Liver (tissue), 9 donors: ENCODE data around the gene RAB15. TPM values are rescaled to one million over a fixed set of nuclear protein-coding genes. Genes with fewer than 3 reads are reported as not detected.

Experiments
- DNase-seq: peaks from one replicate; pipeline ENCODE4 v3.0.0-alpha.2; 2017; ENCODE audit warnings: low spot score
- H3K27ac ChIP-seq, 2 donors: one replicate each; pipeline ENCODE4 v1.7.0; 2013; ENCODE audit warnings: inconsistent platforms in 2 of 2, low read length in 2 of 2, control low read depth in 1 of 2, low read depth in 1 of 2, mild to moderate bottlenecking in 1 of 2
- H3K27me3 ChIP-seq, 4 donors: one replicate each; pipeline versions ENCODE4 v1.6.1 to v1.7.0; 2013; ENCODE audit warnings: low read length in 3 of 4, inconsistent platforms in 1 of 4, mild to moderate bottlenecking in 1 of 4, moderate library complexity in 1 of 4; ENCODE audit not compliant: control insufficient read depth in 4 of 4, insufficient read depth in 4 of 4
- H3K36me3 ChIP-seq, 4 donors: one replicate each; pipeline versions ENCODE4 v1.6.1 to v1.7.0; 2013; ENCODE audit warnings: low read length in 3 of 4, mild to moderate bottlenecking in 3 of 4, low read depth in 1 of 4, moderate library complexity in 1 of 4; ENCODE audit not compliant: control insufficient read depth in 4 of 4, insufficient read depth in 3 of 4
- H3K4me1 ChIP-seq, 4 donors: one replicate each; pipeline versions ENCODE4 v1.6.1 to v1.7.0; 2013; ENCODE audit warnings: low read length in 3 of 4, mild to moderate bottlenecking in 3 of 4, moderate library complexity in 1 of 4; ENCODE audit not compliant: control insufficient read depth in 4 of 4, insufficient read depth in 4 of 4
- H3K4me3 ChIP-seq, 3 donors: one replicate each; pipeline versions ENCODE4 v1.6.1 to v1.7.0; 2013; ENCODE audit warnings: low read length in 3 of 3, control low read depth in 1 of 3, low read depth in 1 of 3, mild to moderate bottlenecking in 1 of 3
- H3K9ac ChIP-seq, 2 donors: one replicate each; pipeline ENCODE4 v1.7.0; 2013; ENCODE audit warnings: low read length in 2 of 2, mild to moderate bottlenecking in 2 of 2, moderate library complexity in 2 of 2, control low read depth in 1 of 2, low read depth in 1 of 2
- H3K9me3 ChIP-seq, 4 donors: one replicate each; pipeline versions ENCODE4 v1.6.1 to v1.7.0; 2013; ENCODE audit warnings: low read length in 3 of 4; ENCODE audit not compliant: control insufficient read depth in 4 of 4
- EGR1 ChIP-seq, 2 donors: IDR thresholded peaks; 2 replicates each; pipeline ENCODE4 v1.6.1; 2016 to 2018; ENCODE audit warnings: antibody characterized with exemption in 2 of 2, low read depth in 2 of 2
- FOXA1 ChIP-seq: IDR thresholded peaks from 2 replicates; pipeline ENCODE4 v1.6.1; 2016; ENCODE audit warnings: antibody characterized with exemption
- FOXA2 ChIP-seq: IDR thresholded peaks from 2 replicates; pipeline ENCODE4 v1.6.1; 2016; ENCODE audit warnings: antibody characterized with exemption
- GABPA ChIP-seq, 2 donors: IDR thresholded peaks in 1 of 2; conservative IDR thresholded peaks in 1 of 2; 2 replicates each; pipeline ENCODE4 v1.6.1; 2016; ENCODE audit warnings: antibody characterized with exemption in 2 of 2, mild to moderate bottlenecking in 1 of 2, moderate library complexity in 1 of 2
- HNF4A ChIP-seq, 2 donors: conservative IDR thresholded peaks; 2 replicates each; pipeline ENCODE4 v1.6.1; 2016; ENCODE audit warnings: antibody characterized with exemption in 2 of 2, mild to moderate bottlenecking in 2 of 2
- HNF4G ChIP-seq: IDR thresholded peaks from 2 replicates; pipeline ENCODE4 v1.6.1; 2016; ENCODE audit warnings: antibody characterized with exemption
- JUND ChIP-seq, 2 donors: IDR thresholded peaks; 2 replicates each; pipeline ENCODE4 v1.6.1; 2016; ENCODE audit warnings: antibody characterized with exemption in 2 of 2
- NR2F2 ChIP-seq: IDR thresholded peaks from 2 replicates; pipeline ENCODE4 v1.6.1; 2016; ENCODE audit warnings: antibody characterized with exemption
- RAD21 ChIP-seq, 2 donors: IDR thresholded peaks; 2 replicates each; pipeline ENCODE4 v1.6.1; 2016; ENCODE audit warnings: antibody characterized with exemption in 2 of 2, mild to moderate bottlenecking in 2 of 2
- RXRA ChIP-seq, 2 donors: IDR thresholded peaks; 2 replicates each; pipeline ENCODE4 v1.6.1; 2017 to 2018; ENCODE audit warnings: antibody characterized with exemption in 2 of 2, mild to moderate bottlenecking in 1 of 2
- SP1 ChIP-seq: IDR thresholded peaks from 2 replicates; pipeline ENCODE4 v1.6.1; 2018; ENCODE audit warnings: antibody characterized with exemption, mild to moderate bottlenecking
- TAF1 ChIP-seq: conservative IDR thresholded peaks from 2 replicates; pipeline ENCODE4 v1.6.1; 2016; ENCODE audit warnings: antibody characterized with exemption, mild to moderate bottlenecking
- YY1 ChIP-seq: IDR thresholded peaks from 2 replicates; pipeline ENCODE4 v1.6.1; 2016; ENCODE audit warnings: antibody characterized with exemption, mild to moderate bottlenecking
- WGBS: extraction: QIAGEN DNeasy Blood & Tissue Kit; methylation state at CpG from one replicate; pipeline ENCODE4 v1.1.7; 2013; 5-methylcytosine and 5-hydroxymethylcytosine counted together
- polyA plus RNA-seq, 2 donors: library from polyadenylated mRNA; stranded (reverse) in 1 of 2; unstranded in 1 of 2; fragments of 200-250 nt in 1 of 2; fragments of >200 nt in 1 of 2; fragmentation: Nextera tagmentation in 1 of 2; extraction: Ambion mirVana in 1 of 2; gene quantifications; one replicate each; pipeline versions ENCODE4 v1.2.1 to v1.2.3, GENCODE V29; 2013 to 2015
- total RNA-seq, 2 donors: library from RNA; depleted of rRNA; stranded (reverse); fragments of >200 nt; gene quantifications; one replicate each; pipeline ENCODE4 v1.2.3, GENCODE V29; 2014
- TF ChIP-seq, protein P1 (sequence below): IDR thresholded peaks from 2 replicates; pipeline ENCODE4 v1.6.1; 2016; ENCODE audit warnings: antibody characterized with exemption
- TF ChIP-seq, protein P2 (sequence below): IDR thresholded peaks from 2 replicates; pipeline ENCODE4 v1.6.1; 2016; ENCODE audit warnings: antibody characterized with exemption, mild to moderate bottlenecking
- TF ChIP-seq, protein P3 (sequence below): IDR thresholded peaks from 2 replicates; pipeline ENCODE4 v1.6.1; 2016; ENCODE audit warnings: antibody characterized with exemption
- TF ChIP-seq, protein P4 (sequence below): fragments of 150-350 bp; IDR thresholded peaks from 2 replicates; pipeline ENCODE4 v1.5.1; 2017; ENCODE audit warnings: improper control_type of control experiment, low read depth, low read length; ENCODE audit not compliant: missing input control
- TF ChIP-seq, protein P5 (sequence below): IDR thresholded peaks from 2 replicates; pipeline ENCODE4 v1.6.1; 2016; ENCODE audit warnings: antibody characterized with exemption
- donor health status: healthy.
- donor health status: healthy.
- donor health status: healthy.
- donor health status: healthy.
- donor health status: healthy.

Gene RAB15
- total and polyA plus RNA-seq, 4 donors, result 5.5 to 18.0 (median 11.1) TPM

DNA sequence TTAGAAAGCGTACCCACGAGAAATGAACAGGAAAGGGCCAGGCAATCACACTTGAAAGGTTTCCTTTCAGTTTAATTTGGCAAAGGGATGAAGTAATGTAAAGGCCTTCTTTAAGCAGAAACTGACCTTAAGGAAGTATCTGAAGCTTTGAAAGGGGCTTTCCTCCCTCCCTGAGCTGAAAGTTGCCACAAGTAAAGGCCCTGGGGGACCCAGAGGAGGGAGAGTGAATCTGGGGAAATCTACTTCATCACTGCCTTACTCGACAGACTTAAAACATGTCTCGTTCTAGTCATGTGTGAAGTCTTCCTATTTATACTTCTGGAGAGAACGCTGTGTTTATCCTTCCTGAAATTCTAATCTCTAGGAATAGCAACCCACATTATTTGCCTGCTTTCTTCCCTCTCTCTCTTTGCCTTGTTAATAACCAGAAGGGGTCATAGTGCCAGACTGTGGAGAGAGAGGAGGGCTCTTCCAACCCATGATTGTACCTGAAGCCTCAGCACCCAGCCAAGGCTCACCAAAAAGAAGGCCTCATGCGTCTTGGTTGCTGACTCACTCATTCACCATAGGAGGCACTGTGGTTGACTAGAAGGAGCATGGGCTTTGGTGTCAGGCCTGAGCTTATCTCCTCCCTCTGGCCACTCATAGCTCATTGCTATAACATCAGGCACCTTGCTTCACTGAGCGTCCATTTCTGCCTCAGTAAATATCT, 19.4 kb downstream of the RAB15 start:
- H3K27me3 ChIP-seq, result no peaks in the 10 kb centered on the region
- H3K27ac ChIP-seq, result no peak overlapping the region
- H3K9me3 ChIP-seq, result no peaks in the 10 kb centered on the region
- no peak overlapping the region for H3K4me3 ChIP-seq
- WGBS, result 89% methylated on average over 7 of the region's 7 CpGs
- peaks cover 7 to 15% (median 12%) of the 10 kb centered on the region in 4 donors for H3K4me1 ChIP-seq
- no peak for DNase-seq
- TF ChIP-seq GABPA (IDR thresholded peaks at IDR 0.05 in 1 of 2, conservative IDR thresholded peaks at IDR 0.05 in 1 of 2) (no peak), SP1 (no peak), RAD21 (IDR thresholded peaks at IDR 0.05) (no peak), NR2F2 (no peak), RXRA (IDR thresholded peaks at IDR 0.05) (no peak), TAF1 (no peak), HNF4G (no peak), HNF4A (conservative IDR thresholded peaks at IDR 0.05) (no peak), EGR1 (IDR thresholded peaks at IDR 0.05; ENCODE audit: low read depth in 2 of 2) (no peak), YY1 (no peak), JUND (IDR thresholded peaks at IDR 0.05) (no peak), FOXA1 (no peak), FOXA2 (no peak)
- TF ChIP-seq, protein P1, sequence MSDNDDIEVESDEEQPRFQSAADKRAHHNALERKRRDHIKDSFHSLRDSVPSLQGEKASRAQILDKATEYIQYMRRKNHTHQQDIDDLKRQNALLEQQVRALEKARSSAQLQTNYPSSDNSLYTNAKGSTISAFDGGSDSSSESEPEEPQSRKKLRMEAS, result no peak
- TF ChIP-seq, protein P2, sequence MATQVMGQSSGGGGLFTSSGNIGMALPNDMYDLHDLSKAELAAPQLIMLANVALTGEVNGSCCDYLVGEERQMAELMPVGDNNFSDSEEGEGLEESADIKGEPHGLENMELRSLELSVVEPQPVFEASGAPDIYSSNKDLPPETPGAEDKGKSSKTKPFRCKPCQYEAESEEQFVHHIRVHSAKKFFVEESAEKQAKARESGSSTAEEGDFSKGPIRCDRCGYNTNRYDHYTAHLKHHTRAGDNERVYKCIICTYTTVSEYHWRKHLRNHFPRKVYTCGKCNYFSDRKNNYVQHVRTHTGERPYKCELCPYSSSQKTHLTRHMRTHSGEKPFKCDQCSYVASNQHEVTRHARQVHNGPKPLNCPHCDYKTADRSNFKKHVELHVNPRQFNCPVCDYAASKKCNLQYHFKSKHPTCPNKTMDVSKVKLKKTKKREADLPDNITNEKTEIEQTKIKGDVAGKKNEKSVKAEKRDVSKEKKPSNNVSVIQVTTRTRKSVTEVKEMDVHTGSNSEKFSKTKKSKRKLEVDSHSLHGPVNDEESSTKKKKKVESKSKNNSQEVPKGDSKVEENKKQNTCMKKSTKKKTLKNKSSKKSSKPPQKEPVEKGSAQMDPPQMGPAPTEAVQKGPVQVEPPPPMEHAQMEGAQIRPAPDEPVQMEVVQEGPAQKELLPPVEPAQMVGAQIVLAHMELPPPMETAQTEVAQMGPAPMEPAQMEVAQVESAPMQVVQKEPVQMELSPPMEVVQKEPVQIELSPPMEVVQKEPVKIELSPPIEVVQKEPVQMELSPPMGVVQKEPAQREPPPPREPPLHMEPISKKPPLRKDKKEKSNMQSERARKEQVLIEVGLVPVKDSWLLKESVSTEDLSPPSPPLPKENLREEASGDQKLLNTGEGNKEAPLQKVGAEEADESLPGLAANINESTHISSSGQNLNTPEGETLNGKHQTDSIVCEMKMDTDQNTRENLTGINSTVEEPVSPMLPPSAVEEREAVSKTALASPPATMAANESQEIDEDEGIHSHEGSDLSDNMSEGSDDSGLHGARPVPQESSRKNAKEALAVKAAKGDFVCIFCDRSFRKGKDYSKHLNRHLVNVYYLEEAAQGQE, result no peak
- TF ChIP-seq, protein P3, sequence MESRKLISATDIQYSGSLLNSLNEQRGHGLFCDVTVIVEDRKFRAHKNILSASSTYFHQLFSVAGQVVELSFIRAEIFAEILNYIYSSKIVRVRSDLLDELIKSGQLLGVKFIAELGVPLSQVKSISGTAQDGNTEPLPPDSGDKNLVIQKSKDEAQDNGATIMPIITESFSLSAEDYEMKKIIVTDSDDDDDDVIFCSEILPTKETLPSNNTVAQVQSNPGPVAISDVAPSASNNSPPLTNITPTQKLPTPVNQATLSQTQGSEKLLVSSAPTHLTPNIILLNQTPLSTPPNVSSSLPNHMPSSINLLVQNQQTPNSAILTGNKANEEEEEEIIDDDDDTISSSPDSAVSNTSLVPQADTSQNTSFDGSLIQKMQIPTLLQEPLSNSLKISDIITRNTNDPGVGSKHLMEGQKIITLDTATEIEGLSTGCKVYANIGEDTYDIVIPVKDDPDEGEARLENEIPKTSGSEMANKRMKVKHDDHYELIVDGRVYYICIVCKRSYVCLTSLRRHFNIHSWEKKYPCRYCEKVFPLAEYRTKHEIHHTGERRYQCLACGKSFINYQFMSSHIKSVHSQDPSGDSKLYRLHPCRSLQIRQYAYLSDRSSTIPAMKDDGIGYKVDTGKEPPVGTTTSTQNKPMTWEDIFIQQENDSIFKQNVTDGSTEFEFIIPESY, result no peak
- H3K36me3 ChIP-seq, result peaks cover 0 to 2% (median 0%) of the 10 kb centered on the region in 4 donors
- H3K9ac ChIP-seq, result no peak overlapping the region

DNA sequence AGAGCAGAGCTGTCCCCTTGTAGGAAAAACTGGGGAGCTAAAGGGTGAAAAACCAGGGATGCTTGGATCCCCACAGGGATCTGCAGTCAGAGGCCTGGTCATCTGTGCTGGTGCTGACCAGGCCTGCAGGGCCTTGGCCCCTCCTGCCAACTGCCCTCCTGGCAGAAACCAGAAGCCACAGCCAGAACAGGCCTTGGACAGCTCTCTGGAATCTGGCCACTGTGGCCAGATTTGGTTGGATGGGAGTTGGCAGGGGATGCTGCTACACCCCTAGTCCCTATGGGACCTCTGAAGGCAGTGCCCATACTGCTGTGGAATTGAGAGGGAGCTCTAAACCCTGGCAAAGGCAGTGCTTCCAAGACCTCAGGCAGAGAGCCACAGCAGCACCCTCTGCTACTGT, 20.4 kb downstream of the RAB15 start:
- Histone ChIP-seq H3K27ac (no peak overlapping the region), H3K9me3 (no peaks in the 10 kb centered on the region), H3K4me1 (peaks cover 16 to 24% (median 21%) of the 10 kb centered on the region in 4 donors), H3K27me3 (no peaks in the 10 kb centered on the region), H3K36me3 (peaks cover 0 to 2% (median 0%) of the 10 kb centered on the region in 4 donors), H3K9ac (no peak overlapping the region), H3K4me3 (no peak overlapping the region)
- no peak for DNase-seq
- TF ChIP-seq, protein P4, sequence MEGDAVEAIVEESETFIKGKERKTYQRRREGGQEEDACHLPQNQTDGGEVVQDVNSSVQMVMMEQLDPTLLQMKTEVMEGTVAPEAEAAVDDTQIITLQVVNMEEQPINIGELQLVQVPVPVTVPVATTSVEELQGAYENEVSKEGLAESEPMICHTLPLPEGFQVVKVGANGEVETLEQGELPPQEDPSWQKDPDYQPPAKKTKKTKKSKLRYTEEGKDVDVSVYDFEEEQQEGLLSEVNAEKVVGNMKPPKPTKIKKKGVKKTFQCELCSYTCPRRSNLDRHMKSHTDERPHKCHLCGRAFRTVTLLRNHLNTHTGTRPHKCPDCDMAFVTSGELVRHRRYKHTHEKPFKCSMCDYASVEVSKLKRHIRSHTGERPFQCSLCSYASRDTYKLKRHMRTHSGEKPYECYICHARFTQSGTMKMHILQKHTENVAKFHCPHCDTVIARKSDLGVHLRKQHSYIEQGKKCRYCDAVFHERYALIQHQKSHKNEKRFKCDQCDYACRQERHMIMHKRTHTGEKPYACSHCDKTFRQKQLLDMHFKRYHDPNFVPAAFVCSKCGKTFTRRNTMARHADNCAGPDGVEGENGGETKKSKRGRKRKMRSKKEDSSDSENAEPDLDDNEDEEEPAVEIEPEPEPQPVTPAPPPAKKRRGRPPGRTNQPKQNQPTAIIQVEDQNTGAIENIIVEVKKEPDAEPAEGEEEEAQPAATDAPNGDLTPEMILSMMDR, result no peak
- TF ChIP-seq FOXA1, result no peak
- no peak for TF ChIP-seq TAF1
- TF ChIP-seq, protein P5, sequence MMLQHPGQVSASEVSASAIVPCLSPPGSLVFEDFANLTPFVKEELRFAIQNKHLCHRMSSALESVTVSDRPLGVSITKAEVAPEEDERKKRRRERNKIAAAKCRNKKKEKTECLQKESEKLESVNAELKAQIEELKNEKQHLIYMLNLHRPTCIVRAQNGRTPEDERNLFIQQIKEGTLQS, result no peak
- no peak for TF ChIP-seq HNF4G
- TF ChIP-seq SP1, result no peak
- TF ChIP-seq JUND (IDR thresholded peaks at IDR 0.05), result no peak
- TF ChIP-seq GABPA (IDR thresholded peaks at IDR 0.05 in 1 of 2, conservative IDR thresholded peaks at IDR 0.05 in 1 of 2), result no peak
- TF ChIP-seq NR2F2, result no peak
- TF ChIP-seq YY1, result no peak
